OCI-LY1 (cell line): ENCODE measurements around the gene SLC27A2.
"Not testable (repeated sequence)": the region's sequence is repeated elsewhere in the genome, so short reads cannot be mapped to it uniquely, and the experiment has no call there.

Experiments used
- H2AFZ ChIP-seq: fragments of 200-600 bp; sonication (generic), shearing (Covaris generic); 2 replicates; pipeline ENCODE4 v1.6.0; 2014; ENCODE audit warnings: antibody characterized with exemption, mild to moderate bottlenecking, low read length
- H3F3A ChIP-seq: fragments of 200-600 bp; sonication (generic), shearing (Covaris generic); 2 replicates; pipeline ENCODE4 v1.6.0; 2014; ENCODE audit warnings: mild to moderate bottlenecking, antibody characterized with exemption, low read length, moderate library complexity; ENCODE audit not compliant: insufficient read depth
- H3K27ac ChIP-seq: fragments of 200-600 bp; sonication (generic); 2 replicates; pipeline ENCODE4 v1.5.1; 2014; ENCODE audit warnings: low read length, mixed run types, mild to moderate bottlenecking, low read depth; ENCODE audit not compliant: poor library complexity, severe bottlenecking
- H3K27me3 ChIP-seq: fragments of 200-600 bp; sonication (generic); 2 replicates; pipeline ENCODE4 v1.6.0; 2014; ENCODE audit warnings: antibody characterized with exemption, mild to moderate bottlenecking, low read length, moderate library complexity; ENCODE audit not compliant: insufficient read depth
- H3K36me3 ChIP-seq: fragments of 200-600 bp; sonication (generic); 2 replicates; pipeline ENCODE4 v1.6.1; 2014; ENCODE audit warnings: mild to moderate bottlenecking, antibody characterized with exemption, low read length, moderate library complexity, mixed read lengths; ENCODE audit not compliant: insufficient read depth
- H3K4me1 ChIP-seq: fragments of 200-600 bp; sonication (generic); 2 replicates; pipeline ENCODE4 v1.5.1; 2014; ENCODE audit warnings: mild to moderate bottlenecking, low read length, moderate library complexity; ENCODE audit not compliant: insufficient read depth, severe bottlenecking
- H3K4me2 ChIP-seq: fragments of 200-600 bp; sonication (generic), shearing (Covaris generic); 2 replicates; pipeline ENCODE4 v1.6.1; 2014; ENCODE audit warnings: low read length
- H3K4me3 ChIP-seq: fragments of 200-600 bp; sonication (generic); 2 replicates; pipeline ENCODE4 v1.5.1; 2014; ENCODE audit warnings: low read length, low read depth, mild to moderate bottlenecking, mixed read lengths; ENCODE audit not compliant: poor library complexity, severe bottlenecking
- H3K79me2 ChIP-seq: fragments of 200-600 bp; shearing (Covaris generic); 2 replicates; pipeline ENCODE4 v1.6.1; 2016; ENCODE audit warnings: mixed run types, low read length, mixed read lengths; ENCODE audit not compliant: insufficient read depth
- H3K9ac ChIP-seq: fragments of 200-600 bp; sonication (generic), shearing (Covaris generic); 2 replicates; pipeline ENCODE4 v1.6.1; 2014; ENCODE audit warnings: mild to moderate bottlenecking, low read length, mixed read lengths
- H3K9me2 ChIP-seq: fragments of 200-600 bp; sonication (generic), shearing (Covaris generic); 2 replicates; pipeline ENCODE4 v1.6.1; 2014; ENCODE audit warnings: low read depth, mild to moderate bottlenecking, low read length, mixed read lengths
- H3K9me3 ChIP-seq: fragments of 200-600 bp; shearing (Covaris generic); 2 replicates; pipeline ENCODE4 v1.6.1; 2014; ENCODE audit warnings: low read length, mixed read lengths
- H4K20me1 ChIP-seq: fragments of 200-600 bp; sonication (generic), shearing (Covaris generic); 2 replicates; pipeline ENCODE4 v1.6.0; 2016; ENCODE audit warnings: mild to moderate bottlenecking, low read length; ENCODE audit not compliant: insufficient read depth
- CTCF ChIP-seq: fragments of 200-600 bp; sonication (generic), shearing (Covaris generic); IDR thresholded peaks from 2 replicates; pipeline ENCODE4 v1.5.1; 2017; ENCODE audit warnings: mild to moderate bottlenecking, antibody characterized with exemption, low read length, moderate library complexity, mixed read lengths
- EZH2 ChIP-seq: fragments of 200-600 bp; sonication (generic), shearing (Covaris generic); IDR thresholded peaks from 2 replicates; pipeline ENCODE4 v1.8.0; 2017; ENCODE audit warnings: borderline replicate concordance, mixed run types, mild to moderate bottlenecking, antibody characterized with exemption, low read length, moderate library complexity, mixed read lengths

SLC27A2 gene

DNA sequence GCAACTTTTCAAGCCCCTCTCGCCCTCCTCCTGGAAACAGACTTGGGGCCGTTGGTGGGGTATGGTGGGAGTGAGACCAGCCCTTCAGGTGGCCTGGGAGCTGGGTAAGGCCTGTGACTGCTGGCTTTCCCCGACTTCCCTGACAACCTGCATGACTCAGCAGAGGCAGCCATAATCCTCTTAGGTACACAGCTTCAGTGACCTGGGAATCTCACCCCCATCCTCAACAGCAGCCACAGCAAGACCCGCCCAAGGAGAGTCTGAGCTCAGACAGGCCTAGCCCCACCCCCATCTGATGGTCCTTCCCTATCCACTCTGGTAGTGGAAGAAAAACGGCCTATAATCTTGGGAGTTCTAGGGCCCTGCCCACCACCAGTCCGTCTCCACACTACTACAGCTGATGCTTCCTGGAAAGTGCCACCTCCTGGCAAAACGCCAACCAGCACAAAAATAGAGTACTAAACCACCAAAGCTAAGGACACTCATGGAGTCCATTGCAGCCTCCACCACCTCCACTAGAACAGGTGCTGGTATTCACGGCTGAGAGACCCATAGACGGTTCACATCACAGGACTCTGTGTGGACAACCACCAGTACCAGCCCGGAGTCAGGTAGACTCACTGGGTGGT is 13.1 kb upstream of the SLC27A2 start:
- H3K9ac ChIP-seq, result no peak overlapping the region
- no peak overlapping the region for H3K4me2 ChIP-seq
- H3K9me2 ChIP-seq, result no peaks in the 10 kb centered on the region
- H3F3A ChIP-seq, result no peaks in the 10 kb centered on the region
- H3K36me3 ChIP-seq, result no peaks in the 10 kb centered on the region
- H3K79me2 ChIP-seq, result no peaks in the 10 kb centered on the region
- no peaks in the 10 kb centered on the region for H3K9me3 ChIP-seq
- H2AFZ ChIP-seq, result no peak overlapping the region
- H3K4me3 ChIP-seq, result no peak overlapping the region
- H3K4me1 ChIP-seq, result no peaks in the 10 kb centered on the region
- H4K20me1 ChIP-seq, result no peaks in the 10 kb centered on the region
- H3K27me3 ChIP-seq, result no peaks in the 10 kb centered on the region
- H3K27ac ChIP-seq, result no peak overlapping the region
- TF ChIP-seq CTCF, result no peak
- no peak for TF ChIP-seq EZH2

GRCh38 chr15:50172360-50172895 is 9.6 kb upstream of the SLC27A2 start:
- H3K4me3 ChIP-seq, H3K9ac ChIP-seq, H3K36me3 ChIP-seq, H4K20me1 ChIP-seq, H3K27ac ChIP-seq, H3K9me3 ChIP-seq, H2AFZ ChIP-seq, H3K4me1 ChIP-seq, H3K9me2 ChIP-seq, H3K79me2 ChIP-seq, H3F3A ChIP-seq, H3K27me3 ChIP-seq, H3K4me2 ChIP-seq: not testable (repeated sequence)

DNA sequence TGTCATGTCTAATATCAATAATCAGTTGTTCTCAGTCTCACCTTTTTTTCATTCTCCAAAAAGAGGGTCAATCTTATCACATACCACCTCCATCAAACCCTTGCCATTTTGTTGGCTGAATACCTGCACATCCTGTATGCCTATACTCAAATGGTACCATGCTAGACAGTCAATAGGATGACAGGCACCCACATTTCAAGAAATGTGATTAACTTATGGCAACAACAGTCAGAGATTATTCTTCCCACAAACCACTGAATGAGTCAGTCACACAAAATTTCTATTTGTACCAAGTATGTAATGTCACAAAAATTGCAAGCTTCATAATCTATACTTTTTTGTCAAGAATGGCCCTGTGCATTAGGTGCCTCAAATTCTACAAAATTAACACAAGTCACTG is 5.1 kb upstream of the SLC27A2 start:
- no peak overlapping the region for H3K4me3 ChIP-seq
- no peak overlapping the region for H2AFZ ChIP-seq
- no peaks in the 10 kb centered on the region for H3F3A ChIP-seq
- no peaks in the 10 kb centered on the region for H3K4me1 ChIP-seq
- no peaks in the 10 kb centered on the region for H3K27me3 ChIP-seq
- H4K20me1 ChIP-seq, result no peaks in the 10 kb centered on the region
- no peaks in the 10 kb centered on the region for H3K9me2 ChIP-seq
- no peaks in the 10 kb centered on the region for H3K36me3 ChIP-seq
- H3K4me2 ChIP-seq, result no peak overlapping the region
- H3K9ac ChIP-seq, result no peak overlapping the region
- H3K27ac ChIP-seq, result no peak overlapping the region
- no peaks in the 10 kb centered on the region for H3K9me3 ChIP-seq
- H3K79me2 ChIP-seq, result no peaks in the 10 kb centered on the region
- TF ChIP-seq EZH2 (no peak), CTCF (no peak)

DNA sequence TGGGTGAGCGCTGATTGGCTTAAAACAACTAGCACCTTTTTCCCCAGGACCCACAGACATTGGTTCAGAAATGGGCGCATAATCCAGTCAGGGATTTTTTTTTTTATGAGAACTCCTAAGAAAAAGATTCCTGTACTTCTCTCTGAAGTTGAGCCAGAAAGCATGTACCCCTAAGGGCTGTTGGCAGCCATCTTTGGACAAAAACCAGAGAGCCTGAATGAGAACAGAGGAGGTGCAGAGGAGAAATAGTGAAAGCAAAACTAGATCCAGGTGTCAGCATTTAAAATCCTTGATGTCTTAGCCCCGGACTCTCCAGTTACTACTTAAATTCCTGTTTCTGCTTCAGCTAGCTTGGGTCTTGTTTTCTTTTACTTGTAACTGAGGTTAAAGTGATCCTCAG is 1.9 kb upstream of the SLC27A2 start:
- no peak overlapping the region for H3K4me3 ChIP-seq
- no peak overlapping the region for H3K9ac ChIP-seq
- H3K9me3 ChIP-seq, result no peaks in the 10 kb centered on the region
- no peaks in the 10 kb centered on the region for H3K79me2 ChIP-seq
- no peak overlapping the region for H3K4me2 ChIP-seq
- TF ChIP-seq CTCF, result no peak
- no peak for TF ChIP-seq EZH2
- H3F3A ChIP-seq, result no peaks in the 10 kb centered on the region
- no peaks in the 10 kb centered on the region for H4K20me1 ChIP-seq
- no peaks in the 10 kb centered on the region for H3K36me3 ChIP-seq
- H2AFZ ChIP-seq, result no peak overlapping the region
- no peaks in the 10 kb centered on the region for H3K27me3 ChIP-seq
- H3K4me1 ChIP-seq, result no peaks in the 10 kb centered on the region
- no peak overlapping the region for H3K27ac ChIP-seq
- no peaks in the 10 kb centered on the region for H3K9me2 ChIP-seq
